Loucy (cell line): ENCODE measurements around the gene CCNG2.

ENCODE experiments used
- H2AFZ ChIP-seq: fragments of 200-600 bp; sonication (generic); 2 replicates; pipeline ENCODE4 v1.6.0; 2016; ENCODE audit warnings: antibody characterized with exemption, mild to moderate bottlenecking, low read length, moderate library complexity
- H3F3A ChIP-seq: fragments of 200-600 bp; 2 replicates; pipeline ENCODE4 v1.6.0; 2016; ENCODE audit warnings: antibody characterized with exemption, low read depth, mild to moderate bottlenecking
- H3K27me3 ChIP-seq: fragments of 200-600 bp; sonication (generic); 2 replicates; pipeline ENCODE4 v1.6.1; 2014; ENCODE audit warnings: low read length, mild to moderate bottlenecking; ENCODE audit not compliant: insufficient read depth, poor library complexity, severe bottlenecking
- H3K36me3 ChIP-seq: fragments of 200-600 bp; sonication (generic); 2 replicates; pipeline ENCODE4 v1.6.1; 2016; ENCODE audit warnings: low read length; ENCODE audit not compliant: insufficient read depth
- H3K4me1 ChIP-seq: fragments of 200-600 bp; sonication (generic); 2 replicates; pipeline ENCODE4 v1.5.1; 2014; ENCODE audit warnings: low read length, mild to moderate bottlenecking; ENCODE audit not compliant: insufficient read depth, poor library complexity, severe bottlenecking
- H3K4me2 ChIP-seq: fragments of 200-600 bp; sonication (generic); 2 replicates; pipeline ENCODE4 v1.6.0; 2014; ENCODE audit warnings: antibody characterized with exemption, low read length, low read depth, mild to moderate bottlenecking; ENCODE audit not compliant: poor library complexity, severe bottlenecking
- H3K4me3 ChIP-seq: fragments of 200-600 bp; sonication (generic); 2 replicates; pipeline ENCODE4 v1.5.1; 2014; ENCODE audit warnings: low read length, mild to moderate bottlenecking, mixed read lengths; ENCODE audit not compliant: poor library complexity, severe bottlenecking
- H3K79me2 ChIP-seq: fragments of 200-600 bp; sonication (generic); 2 replicates; pipeline ENCODE4 v1.6.1; 2014; ENCODE audit warnings: low read length; ENCODE audit not compliant: insufficient read depth
- H3K9ac ChIP-seq: fragments of 200-600 bp; sonication (generic); 2 replicates; pipeline ENCODE4 v1.6.0; 2014; ENCODE audit warnings: mild to moderate bottlenecking, low read depth, low read length, moderate library complexity; ENCODE audit not compliant: poor library complexity, severe bottlenecking
- H3K9me2 ChIP-seq: fragments of 200-600 bp; sonication (generic); replicated peaks from 2 replicates; pipeline ENCODE4 v1.6.1; 2016; ENCODE audit warnings: low read depth, low read length, mixed read lengths
- H3K9me3 ChIP-seq: fragments of 200-600 bp; sonication (generic); 2 replicates; pipeline ENCODE4 v1.6.1; 2014; ENCODE audit warnings: mild to moderate bottlenecking, antibody characterized with exemption, low read length, low read depth; ENCODE audit not compliant: insufficient read depth
- H4K20me1 ChIP-seq: fragments of 200-600 bp; sonication (generic); 2 replicates; pipeline ENCODE4 v1.6.0; 2014; ENCODE audit warnings: antibody characterized with exemption, low read length, mild to moderate bottlenecking; ENCODE audit not compliant: insufficient read depth, poor library complexity, severe bottlenecking
- CTCF ChIP-seq: fragments of 200-600 bp; sonication (generic); conservative IDR thresholded peaks from 2 replicates; pipeline ENCODE4 v1.5.1; 2014; ENCODE audit warnings: mild to moderate bottlenecking, antibody characterized with exemption, low read length
- EZH2phosphoT487 ChIP-seq: fragments of 200-600 bp; IDR thresholded peaks from 2 replicates; pipeline ENCODE4 v1.6.1; 2018; ENCODE audit warnings: antibody characterized with exemption, mild to moderate bottlenecking, moderate library complexity, borderline replicate concordance

CCNG2 gene

GRCh38 chr4:77156912-77157858 lies at the start of gene CCNG2:
Gene CCNG2, plus strand, starts transcription at chr4:77157207. Its CDS starts 1,326 bp downstream, at chr4:77158533.
- H3K9me3 ChIP-seq: no peaks in the 10 kb centered on the region
- H3K36me3 ChIP-seq: peaks cover 28% of the 10 kb centered on the region
- no peaks in the 10 kb centered on the region for H3K27me3 ChIP-seq
- TF ChIP-seq EZH2phosphoT487: no peak
- TF ChIP-seq CTCF: no peak
- peaks cover 62% of the 10 kb centered on the region for H3K4me1 ChIP-seq
- peak within 1 kb of the TSS; percentile 93 for H3K4me2 ChIP-seq
- peaks cover 56% of the 10 kb centered on the region for H3K79me2 ChIP-seq
- no peaks in the 10 kb centered on the region for H3K9me2 ChIP-seq
- H3F3A ChIP-seq: no peaks in the 10 kb centered on the region; the same call in 1 of the 2 replicates
- H3K4me3 ChIP-seq: peak within 1 kb of the TSS; percentile 82
- peak within 1 kb of the TSS; percentile 87 for H2AFZ ChIP-seq
- peak within 1 kb of the TSS; percentile 97 for H3K9ac ChIP-seq
- peaks cover 44% of the 10 kb centered on the region for H4K20me1 ChIP-seq

- Histone ChIP-seq H2AFZ (no peak overlapping the region), H3K9me3 (no peaks in the 10 kb centered on the region), H3K4me1 (no peaks in the 10 kb centered on the region), H3K9me2 (no peaks in the 10 kb centered on the region), H3K9ac (no peak overlapping the region), H3K27me3 (no peaks in the 10 kb centered on the region), H3K79me2 (no peaks in the 10 kb centered on the region), H3K4me3 (no peak overlapping the region), H3K4me2 (no peak overlapping the region), H3F3A (no peaks in the 10 kb centered on the region), H3K36me3 (no peaks in the 10 kb centered on the region), H4K20me1 (no peaks in the 10 kb centered on the region)
- no peak for TF ChIP-seq CTCF
- no peak for TF ChIP-seq EZH2phosphoT487
These were observed 46.3 kb upstream of the CCNG2 start for GRCh38 chr4:77110730-77111129.

- Histone ChIP-seq H3K27me3 (no peaks in the 10 kb centered on the region), H3K79me2 (no peaks in the 10 kb centered on the region), H2AFZ (no peak overlapping the region), H3K4me3 (no peak overlapping the region), H3K4me1 (no peaks in the 10 kb centered on the region), H3F3A (no peaks in the 10 kb centered on the region), H3K9me3 (no peaks in the 10 kb centered on the region), H3K9ac (no peak overlapping the region), H3K4me2 (no peak overlapping the region), H3K36me3 (no peaks in the 10 kb centered on the region), H4K20me1 (no peaks in the 10 kb centered on the region), H3K9me2 (no peaks in the 10 kb centered on the region)
- TF ChIP-seq CTCF: no peak
- no peak for TF ChIP-seq EZH2phosphoT487
These were observed 43.9 kb upstream of the CCNG2 start for GRCh38 chr4:77113069-77113468.
